Dermis blood vessel endothelial cell (primary cell): Measurements from ENCODE around the gene GTF2H4. TPM values are rescaled to one million over a fixed set of nuclear protein-coding genes. Genes with fewer than 3 reads are reported as not detected.

Source experiments
- DNase-seq: peaks from one replicate; pipeline ENCODE4 v3.0.0; 2010
- total RNA-seq: library from RNA; depleted of rRNA; stranded (reverse); fragments of >200 nt; gene quantifications from 2 replicates; pipeline ENCODE4 v1.2.3, GENCODE V29; 2014

The GTF2H4 gene
- total RNA-seq, 1 donor from 2014 or later, result 16.2 TPM

- DNase-seq, result no peak
Observed at GRCh38 chr6:30960907-30961673, 53.1 kb downstream of the GTF2H4 start.

GRCh38 chr6:30962716-30963115 lies 54.7 kb downstream of the GTF2H4 start:
- DNase-seq, result no peak

- DNase-seq, result no peak
Observed at GRCh38 chr6:30963641-30964040, 55.6 kb downstream of the GTF2H4 start.

Other genes starting within 250 kb of the GTF2H4 start
- gene DHX16, start 235.2 kb upstream of the GTF2H4 start, total RNA-seq, result 39.3 and 52.6 TPM in 2 replicates
- gene PPP1R18, start 221.6 kb upstream of the GTF2H4 start, total RNA-seq, result 41.7 and 64.8 TPM in 2 replicates
- 3.1 and 4.6 TPM in 2 replicates for gene NRM, start 217.2 kb upstream of the GTF2H4 start, total RNA-seq
- gene MDC1, start 190.9 kb upstream of the GTF2H4 start, total RNA-seq, result 6.3 and 12.5 TPM in 2 replicates
- gene TUBB, start 187.9 kb upstream of the GTF2H4 start, total RNA-seq, result 301 and 692 TPM in 2 replicates
- gene FLOT1, start 165.5 kb upstream of the GTF2H4 start, total RNA-seq, result 71.5 and 124 TPM in 2 replicates
- gene IER3, start 163.7 kb upstream of the GTF2H4 start, total RNA-seq, result 74.4 and 134 TPM in 2 replicates
- gene DDR1, start 23.7 kb upstream of the GTF2H4 start, total RNA-seq, result 8.5 and 9.1 TPM in 2 replicates
- 11.7 and 20.5 TPM in 2 replicates for gene VARS2, start 6.0 kb downstream of the GTF2H4 start, total RNA-seq
- gene SFTA2, start 24.0 kb downstream of the GTF2H4 start, total RNA-seq, result not detected in 2 replicates
- gene MUCL3, start 32.8 kb downstream of the GTF2H4 start, total RNA-seq, result not detected in 2 replicates
- gene MUC21, start 75.5 kb downstream of the GTF2H4 start, total RNA-seq, result not detected in 2 replicates
- gene MUC22, start 102.3 kb downstream of the GTF2H4 start, total RNA-seq, result not detected in 2 replicates
- 0.14 TPM in 1 of 2 replicates, not detected in the other for gene C6orf15, start 204.4 kb downstream of the GTF2H4 start, total RNA-seq
- 0.17 and 4.7 TPM in 2 replicates for gene PSORS1C1, start 206.6 kb downstream of the GTF2H4 start, total RNA-seq
- not detected in 2 replicates for gene CDSN, start 212.2 kb downstream of the GTF2H4 start, total RNA-seq
- gene PSORS1C2, start 230.9 kb downstream of the GTF2H4 start, total RNA-seq, result not detected in 2 replicates
- 12.3 and 18.1 TPM in 2 replicates for gene CCHCR1, start 249.6 kb downstream of the GTF2H4 start, total RNA-seq